SK-N-SH treated with all-trans-retinoic acid at 6 μM for 48 hours (cell line): ENCODE results near the gene DDN.

Source experiments
- ARNTL ChIP-seq: fragments of 450-650 bp; formaldehyde crosslinking; IDR thresholded peaks from 2 replicates; pipeline ENCODE4 v1.5.0; 2020; ENCODE audit warnings: low read depth, mild to moderate bottlenecking, moderate library complexity, borderline replicate concordance
- CREB5 ChIP-seq: fragments of 250-450 bp; sonication (Bioruptor Pico); IDR thresholded peaks from 2 replicates; pipeline ENCODE4 v1.5.1; 2020; ENCODE audit warnings: low read depth, mild to moderate bottlenecking, moderate library complexity
- CSDC2 ChIP-seq: fragments of 250-450 bp; sonication (Bioruptor Pico); IDR thresholded peaks from 2 replicates; pipeline ENCODE4 v1.5.0; 2020; ENCODE audit warnings: mild to moderate bottlenecking, moderate library complexity
- ESRRG ChIP-seq: fragments of 250-450 bp; sonication (Bioruptor Pico); IDR thresholded peaks from 2 replicates; pipeline ENCODE4 v1.6.1; 2021; ENCODE audit warnings: mild to moderate bottlenecking
- TCF4 ChIP-seq: fragments of 250-450 bp; sonication (Bioruptor Pico); IDR thresholded peaks from 2 replicates; pipeline ENCODE4 v1.8.0; 2021; ENCODE audit warnings: mild to moderate bottlenecking, moderate library complexity, borderline replicate concordance
- TOX ChIP-seq: fragments of 250-450 bp; sonication (Bioruptor Pico); IDR thresholded peaks from 2 replicates; pipeline ENCODE4 v1.8.0; 2021; ENCODE audit warnings: mild to moderate bottlenecking, moderate library complexity, borderline replicate concordance
- TSHZ2 ChIP-seq: fragments of 250-450 bp; sonication (Bioruptor Pico); IDR thresholded peaks from 2 replicates; pipeline ENCODE4 v1.5.0; 2020; ENCODE audit warnings: mild to moderate bottlenecking, moderate library complexity

- no peak for TF ChIP-seq CREB5 (CRISPR knock-in tag)
- TF ChIP-seq TOX = no peak
- no peak for TF ChIP-seq CSDC2
- TF ChIP-seq TCF4 (CRISPR knock-in tag) = no peak
- no peak for TF ChIP-seq ESRRG
- no peak for TF ChIP-seq ARNTL (CRISPR knock-in tag)
- no peak for TF ChIP-seq TSHZ2 (CRISPR knock-in tag)
Observed at GRCh38 chr12:49036029-49036428, 36.9 kb upstream of the DDN start.
